Liver (tissue), 9 donors: ENCODE results near the gene CMBL. TPM values are rescaled to one million over a fixed set of nuclear protein-coding genes. Genes with fewer than 3 reads are reported as not detected.

ENCODE experiments used
- DNase-seq: peaks from one replicate; pipeline ENCODE4 v3.0.0-alpha.2; 2017; ENCODE audit warnings: low spot score
- H3K27ac ChIP-seq, 2 donors: one replicate each; pipeline ENCODE4 v1.7.0; 2013; ENCODE audit warnings: inconsistent platforms in 2 of 2, low read length in 2 of 2, control low read depth in 1 of 2, low read depth in 1 of 2, mild to moderate bottlenecking in 1 of 2
- H3K27me3 ChIP-seq, 4 donors: one replicate each; pipeline versions ENCODE4 v1.6.1 to v1.7.0; 2013; ENCODE audit warnings: low read length in 3 of 4, inconsistent platforms in 1 of 4, mild to moderate bottlenecking in 1 of 4, moderate library complexity in 1 of 4; ENCODE audit not compliant: control insufficient read depth in 4 of 4, insufficient read depth in 4 of 4
- H3K36me3 ChIP-seq, 4 donors: one replicate each; pipeline versions ENCODE4 v1.6.1 to v1.7.0; 2013; ENCODE audit warnings: low read length in 3 of 4, mild to moderate bottlenecking in 3 of 4, low read depth in 1 of 4, moderate library complexity in 1 of 4; ENCODE audit not compliant: control insufficient read depth in 4 of 4, insufficient read depth in 3 of 4
- H3K4me1 ChIP-seq, 4 donors: one replicate each; pipeline versions ENCODE4 v1.6.1 to v1.7.0; 2013; ENCODE audit warnings: low read length in 3 of 4, mild to moderate bottlenecking in 3 of 4, moderate library complexity in 1 of 4; ENCODE audit not compliant: control insufficient read depth in 4 of 4, insufficient read depth in 4 of 4
- H3K4me3 ChIP-seq, 3 donors: one replicate each; pipeline versions ENCODE4 v1.6.1 to v1.7.0; 2013; ENCODE audit warnings: low read length in 3 of 3, control low read depth in 1 of 3, low read depth in 1 of 3, mild to moderate bottlenecking in 1 of 3
- H3K9ac ChIP-seq, 2 donors: one replicate each; pipeline ENCODE4 v1.7.0; 2013; ENCODE audit warnings: low read length in 2 of 2, mild to moderate bottlenecking in 2 of 2, moderate library complexity in 2 of 2, control low read depth in 1 of 2, low read depth in 1 of 2
- H3K9me3 ChIP-seq, 4 donors: one replicate each; pipeline versions ENCODE4 v1.6.1 to v1.7.0; 2013; ENCODE audit warnings: low read length in 3 of 4; ENCODE audit not compliant: control insufficient read depth in 4 of 4
- EGR1 ChIP-seq, 2 donors: IDR thresholded peaks; 2 replicates each; pipeline ENCODE4 v1.6.1; 2016 to 2018; ENCODE audit warnings: antibody characterized with exemption in 2 of 2, low read depth in 2 of 2
- FOXA1 ChIP-seq: IDR thresholded peaks from 2 replicates; pipeline ENCODE4 v1.6.1; 2016; ENCODE audit warnings: antibody characterized with exemption
- FOXA2 ChIP-seq: IDR thresholded peaks from 2 replicates; pipeline ENCODE4 v1.6.1; 2016; ENCODE audit warnings: antibody characterized with exemption
- GABPA ChIP-seq, 2 donors: IDR thresholded peaks in 1 of 2; conservative IDR thresholded peaks in 1 of 2; 2 replicates each; pipeline ENCODE4 v1.6.1; 2016; ENCODE audit warnings: antibody characterized with exemption in 2 of 2, mild to moderate bottlenecking in 1 of 2, moderate library complexity in 1 of 2
- HNF4A ChIP-seq, 2 donors: conservative IDR thresholded peaks; 2 replicates each; pipeline ENCODE4 v1.6.1; 2016; ENCODE audit warnings: antibody characterized with exemption in 2 of 2, mild to moderate bottlenecking in 2 of 2
- HNF4G ChIP-seq: IDR thresholded peaks from 2 replicates; pipeline ENCODE4 v1.6.1; 2016; ENCODE audit warnings: antibody characterized with exemption
- JUND ChIP-seq, 2 donors: IDR thresholded peaks; 2 replicates each; pipeline ENCODE4 v1.6.1; 2016; ENCODE audit warnings: antibody characterized with exemption in 2 of 2
- NR2F2 ChIP-seq: IDR thresholded peaks from 2 replicates; pipeline ENCODE4 v1.6.1; 2016; ENCODE audit warnings: antibody characterized with exemption
- RAD21 ChIP-seq, 2 donors: IDR thresholded peaks; 2 replicates each; pipeline ENCODE4 v1.6.1; 2016; ENCODE audit warnings: antibody characterized with exemption in 2 of 2, mild to moderate bottlenecking in 2 of 2
- RXRA ChIP-seq, 2 donors: IDR thresholded peaks; 2 replicates each; pipeline ENCODE4 v1.6.1; 2017 to 2018; ENCODE audit warnings: antibody characterized with exemption in 2 of 2, mild to moderate bottlenecking in 1 of 2
- SP1 ChIP-seq: IDR thresholded peaks from 2 replicates; pipeline ENCODE4 v1.6.1; 2018; ENCODE audit warnings: antibody characterized with exemption, mild to moderate bottlenecking
- TAF1 ChIP-seq: conservative IDR thresholded peaks from 2 replicates; pipeline ENCODE4 v1.6.1; 2016; ENCODE audit warnings: antibody characterized with exemption, mild to moderate bottlenecking
- YY1 ChIP-seq: IDR thresholded peaks from 2 replicates; pipeline ENCODE4 v1.6.1; 2016; ENCODE audit warnings: antibody characterized with exemption, mild to moderate bottlenecking
- WGBS: extraction: QIAGEN DNeasy Blood & Tissue Kit; methylation state at CpG from one replicate; pipeline ENCODE4 v1.1.7; 2013; 5-methylcytosine and 5-hydroxymethylcytosine counted together
- polyA plus RNA-seq, 2 donors: library from polyadenylated mRNA; stranded (reverse) in 1 of 2; unstranded in 1 of 2; fragments of 200-250 nt in 1 of 2; fragments of >200 nt in 1 of 2; fragmentation: Nextera tagmentation in 1 of 2; extraction: Ambion mirVana in 1 of 2; gene quantifications; one replicate each; pipeline versions ENCODE4 v1.2.1 to v1.2.3, GENCODE V29; 2013 to 2015
- total RNA-seq, 2 donors: library from RNA; depleted of rRNA; stranded (reverse); fragments of >200 nt; gene quantifications; one replicate each; pipeline ENCODE4 v1.2.3, GENCODE V29; 2014
- TF ChIP-seq, protein P1 (sequence below): IDR thresholded peaks from 2 replicates; pipeline ENCODE4 v1.6.1; 2016; ENCODE audit warnings: antibody characterized with exemption, mild to moderate bottlenecking
- TF ChIP-seq, protein P2 (sequence below): IDR thresholded peaks from 2 replicates; pipeline ENCODE4 v1.6.1; 2016; ENCODE audit warnings: antibody characterized with exemption
- TF ChIP-seq, protein P3 (sequence below): IDR thresholded peaks from 2 replicates; pipeline ENCODE4 v1.6.1; 2016; ENCODE audit warnings: antibody characterized with exemption
- TF ChIP-seq, protein P4 (sequence below): IDR thresholded peaks from 2 replicates; pipeline ENCODE4 v1.6.1; 2016; ENCODE audit warnings: antibody characterized with exemption
- TF ChIP-seq, protein P5 (sequence below): fragments of 150-350 bp; IDR thresholded peaks from 2 replicates; pipeline ENCODE4 v1.5.1; 2017; ENCODE audit warnings: improper control_type of control experiment, low read depth, low read length; ENCODE audit not compliant: missing input control
- donor health status: healthy.
- donor health status: healthy.
- donor health status: healthy.
- donor health status: healthy.
- donor health status: healthy.

Gene CMBL
- total and polyA plus RNA-seq, 4 donors = 6.8 to 56.1 (median 41.7) TPM

DNA sequence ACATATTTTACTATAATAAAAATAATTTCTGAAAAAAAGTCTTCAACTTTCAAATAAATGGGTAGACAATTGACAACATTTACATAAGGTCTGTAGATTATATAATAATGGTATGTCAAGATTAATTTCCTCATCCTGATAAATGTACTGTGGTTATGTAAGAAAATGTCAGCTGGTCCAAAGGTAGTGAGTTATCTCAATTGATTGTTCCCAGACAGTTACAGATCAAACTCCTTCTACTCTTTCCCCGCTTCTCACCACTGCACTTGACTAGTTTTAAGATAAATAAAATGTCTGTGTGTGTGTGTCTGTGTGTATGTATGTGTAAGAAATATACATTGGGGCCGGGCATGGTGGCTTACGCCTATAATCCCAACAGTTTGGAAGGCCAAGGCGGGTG, 29.4 kb upstream of the CMBL start:
- 80% methylated on average over 4 of the region's 4 CpGs for WGBS
- Histone ChIP-seq H3K9me3 (no peaks in the 10 kb centered on the region), H3K9ac (no peak overlapping the region), H3K4me1 (peaks cover 3 to 32% (median 18%) of the 10 kb centered on the region in 4 donors), H3K27ac (peak overlapping the region; percentile 76 to 84), H3K4me3 (no peak overlapping the region), H3K27me3 (no peaks in the 10 kb centered on the region), H3K36me3 (no peaks in the 10 kb centered on the region)
- no peak for DNase-seq
- TF ChIP-seq GABPA (IDR thresholded peaks at IDR 0.05 in 1 of 2, conservative IDR thresholded peaks at IDR 0.05 in 1 of 2) (no peak), HNF4A (conservative IDR thresholded peaks at IDR 0.05) (peak; percentile 45 to 55), NR2F2 (no peak), TAF1 (no peak), JUND (IDR thresholded peaks at IDR 0.05) (no peak), YY1 (no peak), HNF4G (no peak), RXRA (IDR thresholded peaks at IDR 0.05) (peak in 1 of 2 donors; percentile 43)
- TF ChIP-seq, protein P1, sequence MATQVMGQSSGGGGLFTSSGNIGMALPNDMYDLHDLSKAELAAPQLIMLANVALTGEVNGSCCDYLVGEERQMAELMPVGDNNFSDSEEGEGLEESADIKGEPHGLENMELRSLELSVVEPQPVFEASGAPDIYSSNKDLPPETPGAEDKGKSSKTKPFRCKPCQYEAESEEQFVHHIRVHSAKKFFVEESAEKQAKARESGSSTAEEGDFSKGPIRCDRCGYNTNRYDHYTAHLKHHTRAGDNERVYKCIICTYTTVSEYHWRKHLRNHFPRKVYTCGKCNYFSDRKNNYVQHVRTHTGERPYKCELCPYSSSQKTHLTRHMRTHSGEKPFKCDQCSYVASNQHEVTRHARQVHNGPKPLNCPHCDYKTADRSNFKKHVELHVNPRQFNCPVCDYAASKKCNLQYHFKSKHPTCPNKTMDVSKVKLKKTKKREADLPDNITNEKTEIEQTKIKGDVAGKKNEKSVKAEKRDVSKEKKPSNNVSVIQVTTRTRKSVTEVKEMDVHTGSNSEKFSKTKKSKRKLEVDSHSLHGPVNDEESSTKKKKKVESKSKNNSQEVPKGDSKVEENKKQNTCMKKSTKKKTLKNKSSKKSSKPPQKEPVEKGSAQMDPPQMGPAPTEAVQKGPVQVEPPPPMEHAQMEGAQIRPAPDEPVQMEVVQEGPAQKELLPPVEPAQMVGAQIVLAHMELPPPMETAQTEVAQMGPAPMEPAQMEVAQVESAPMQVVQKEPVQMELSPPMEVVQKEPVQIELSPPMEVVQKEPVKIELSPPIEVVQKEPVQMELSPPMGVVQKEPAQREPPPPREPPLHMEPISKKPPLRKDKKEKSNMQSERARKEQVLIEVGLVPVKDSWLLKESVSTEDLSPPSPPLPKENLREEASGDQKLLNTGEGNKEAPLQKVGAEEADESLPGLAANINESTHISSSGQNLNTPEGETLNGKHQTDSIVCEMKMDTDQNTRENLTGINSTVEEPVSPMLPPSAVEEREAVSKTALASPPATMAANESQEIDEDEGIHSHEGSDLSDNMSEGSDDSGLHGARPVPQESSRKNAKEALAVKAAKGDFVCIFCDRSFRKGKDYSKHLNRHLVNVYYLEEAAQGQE = no peak
- TF ChIP-seq, protein P2, sequence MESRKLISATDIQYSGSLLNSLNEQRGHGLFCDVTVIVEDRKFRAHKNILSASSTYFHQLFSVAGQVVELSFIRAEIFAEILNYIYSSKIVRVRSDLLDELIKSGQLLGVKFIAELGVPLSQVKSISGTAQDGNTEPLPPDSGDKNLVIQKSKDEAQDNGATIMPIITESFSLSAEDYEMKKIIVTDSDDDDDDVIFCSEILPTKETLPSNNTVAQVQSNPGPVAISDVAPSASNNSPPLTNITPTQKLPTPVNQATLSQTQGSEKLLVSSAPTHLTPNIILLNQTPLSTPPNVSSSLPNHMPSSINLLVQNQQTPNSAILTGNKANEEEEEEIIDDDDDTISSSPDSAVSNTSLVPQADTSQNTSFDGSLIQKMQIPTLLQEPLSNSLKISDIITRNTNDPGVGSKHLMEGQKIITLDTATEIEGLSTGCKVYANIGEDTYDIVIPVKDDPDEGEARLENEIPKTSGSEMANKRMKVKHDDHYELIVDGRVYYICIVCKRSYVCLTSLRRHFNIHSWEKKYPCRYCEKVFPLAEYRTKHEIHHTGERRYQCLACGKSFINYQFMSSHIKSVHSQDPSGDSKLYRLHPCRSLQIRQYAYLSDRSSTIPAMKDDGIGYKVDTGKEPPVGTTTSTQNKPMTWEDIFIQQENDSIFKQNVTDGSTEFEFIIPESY = no peak
- TF ChIP-seq, protein P3, sequence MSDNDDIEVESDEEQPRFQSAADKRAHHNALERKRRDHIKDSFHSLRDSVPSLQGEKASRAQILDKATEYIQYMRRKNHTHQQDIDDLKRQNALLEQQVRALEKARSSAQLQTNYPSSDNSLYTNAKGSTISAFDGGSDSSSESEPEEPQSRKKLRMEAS = no peak

DNA sequence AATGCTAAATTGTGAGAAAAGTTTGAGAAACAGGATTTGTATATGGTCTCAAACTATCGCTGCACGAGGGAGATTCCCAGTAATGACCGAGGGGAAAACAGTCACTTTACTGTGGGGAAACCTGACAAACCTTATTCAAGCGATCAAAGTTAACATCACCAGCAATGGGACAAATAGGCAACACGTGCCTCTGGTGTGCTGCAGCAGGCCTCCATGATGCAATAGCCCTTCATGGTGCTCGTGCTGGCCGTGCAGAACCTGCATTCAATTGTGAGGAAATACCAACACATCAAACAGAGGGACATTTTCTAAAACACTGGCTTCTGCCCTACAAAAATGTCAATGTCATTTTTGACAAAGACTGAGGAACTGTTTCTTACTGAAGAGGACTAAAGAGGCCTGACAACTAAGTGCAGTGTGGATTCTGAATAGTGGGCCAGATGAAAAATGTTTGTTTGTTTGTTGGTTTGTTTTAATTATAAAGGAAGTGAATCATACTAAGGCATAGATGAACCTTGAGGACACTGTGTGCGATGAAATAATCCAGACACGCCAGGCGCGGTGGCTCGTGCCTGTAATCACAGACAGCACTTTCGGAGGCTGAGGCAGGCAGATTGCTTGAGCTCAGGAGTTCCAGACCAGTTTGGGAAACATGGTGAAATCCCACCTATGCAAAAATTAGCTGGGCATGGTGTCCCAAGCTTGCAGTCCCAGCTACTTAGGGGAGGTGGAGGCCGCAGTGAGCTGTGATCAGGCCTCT, 28.2 kb upstream of the CMBL start:
- no peak for DNase-seq
- Histone ChIP-seq H3K9me3 (no peaks in the 10 kb centered on the region), H3K36me3 (no peaks in the 10 kb centered on the region), H3K4me1 (peaks cover 7 to 43% (median 28%) of the 10 kb centered on the region in 4 donors), H3K27ac (peak overlapping the region; percentile 76 to 84), H3K4me3 (no peak overlapping the region), H3K27me3 (no peaks in the 10 kb centered on the region), H3K9ac (peak overlapping the region in 1 of 2 donors; percentile 55)
- WGBS = 70% methylated on average over 14 of the region's 14 CpGs
- TF ChIP-seq JUND (IDR thresholded peaks at IDR 0.05) (peak; percentile 51 to 71), EGR1 (IDR thresholded peaks at IDR 0.05; ENCODE audit: low read depth in 2 of 2) (peak in 1 of 2 donors; percentile 53), GABPA (IDR thresholded peaks at IDR 0.05 in 1 of 2, conservative IDR thresholded peaks at IDR 0.05 in 1 of 2) (peak in 1 of 2 donors; percentile 13), YY1 (peak; percentile 92), RAD21 (IDR thresholded peaks at IDR 0.05) (peak; percentile 45 to 57), SP1 (peak; percentile 84), RXRA (IDR thresholded peaks at IDR 0.05) (peak; percentile 74 to 95), FOXA1 (peak; percentile 23), FOXA2 (peak; percentile 71), HNF4A (conservative IDR thresholded peaks at IDR 0.05) (peak; percentile 69 to 91), HNF4G (peak; percentile 31), TAF1 (no peak)
- TF ChIP-seq, protein P1 = peak; percentile 62
- TF ChIP-seq, protein P4, sequence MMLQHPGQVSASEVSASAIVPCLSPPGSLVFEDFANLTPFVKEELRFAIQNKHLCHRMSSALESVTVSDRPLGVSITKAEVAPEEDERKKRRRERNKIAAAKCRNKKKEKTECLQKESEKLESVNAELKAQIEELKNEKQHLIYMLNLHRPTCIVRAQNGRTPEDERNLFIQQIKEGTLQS = peak; percentile 96
- TF ChIP-seq, protein P3 = peak; percentile 91
- TF ChIP-seq, protein P5, sequence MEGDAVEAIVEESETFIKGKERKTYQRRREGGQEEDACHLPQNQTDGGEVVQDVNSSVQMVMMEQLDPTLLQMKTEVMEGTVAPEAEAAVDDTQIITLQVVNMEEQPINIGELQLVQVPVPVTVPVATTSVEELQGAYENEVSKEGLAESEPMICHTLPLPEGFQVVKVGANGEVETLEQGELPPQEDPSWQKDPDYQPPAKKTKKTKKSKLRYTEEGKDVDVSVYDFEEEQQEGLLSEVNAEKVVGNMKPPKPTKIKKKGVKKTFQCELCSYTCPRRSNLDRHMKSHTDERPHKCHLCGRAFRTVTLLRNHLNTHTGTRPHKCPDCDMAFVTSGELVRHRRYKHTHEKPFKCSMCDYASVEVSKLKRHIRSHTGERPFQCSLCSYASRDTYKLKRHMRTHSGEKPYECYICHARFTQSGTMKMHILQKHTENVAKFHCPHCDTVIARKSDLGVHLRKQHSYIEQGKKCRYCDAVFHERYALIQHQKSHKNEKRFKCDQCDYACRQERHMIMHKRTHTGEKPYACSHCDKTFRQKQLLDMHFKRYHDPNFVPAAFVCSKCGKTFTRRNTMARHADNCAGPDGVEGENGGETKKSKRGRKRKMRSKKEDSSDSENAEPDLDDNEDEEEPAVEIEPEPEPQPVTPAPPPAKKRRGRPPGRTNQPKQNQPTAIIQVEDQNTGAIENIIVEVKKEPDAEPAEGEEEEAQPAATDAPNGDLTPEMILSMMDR = no peak
